Neural cell (in vitro differentiated cells): ENCODE data around the gene PRKCQ. TPM values are rescaled to one million over a fixed set of nuclear protein-coding genes. Genes with fewer than 3 reads are reported as not detected.

Experiments used
- H2AFZ ChIP-seq: fragments of 200-600, 300-800 bp; sonication (generic), shearing (Covaris generic); 2 replicates; pipeline ENCODE4 v1.6.0; 2014; ENCODE audit warnings: low read depth, mild to moderate bottlenecking, antibody characterized with exemption, low read length, moderate library complexity
- H3F3A ChIP-seq: fragments of 200-600 bp; shearing (Covaris generic); 2 replicates; pipeline ENCODE4 v1.6.1; 2016; ENCODE audit warnings: mild to moderate bottlenecking, moderate library complexity, mixed read lengths, antibody characterized with exemption, low read length; ENCODE audit not compliant: insufficient read depth, poor library complexity, severe bottlenecking
- H3K27ac ChIP-seq: fragments of 200-600, 300-800 bp; sonication (generic), shearing (Covaris generic); 2 replicates; pipeline ENCODE4 v1.5.1; 2014; ENCODE audit warnings: mild to moderate bottlenecking, low read length, moderate library complexity
- H3K27me3 ChIP-seq: fragments of 300-800, 200-600 bp; sonication (generic), shearing (Covaris generic); 2 replicates; pipeline ENCODE4 v1.6.0; 2014; ENCODE audit warnings: mild to moderate bottlenecking, low read depth, low read length, moderate library complexity; ENCODE audit not compliant: insufficient read depth
- H3K36me3 ChIP-seq: fragments of 300-800, 200-600 bp; sonication (generic), shearing (Covaris generic); 2 replicates; pipeline ENCODE4 v1.5.1; 2014; ENCODE audit warnings: mild to moderate bottlenecking, antibody characterized with exemption, low read length, moderate library complexity; ENCODE audit not compliant: insufficient read depth
- H3K4me2 ChIP-seq: fragments of 300-800, 200-600 bp; sonication (generic), shearing (Covaris generic); 2 replicates; pipeline ENCODE4 v1.6.0; 2014; ENCODE audit warnings: mild to moderate bottlenecking, low read length
- H3K4me3 ChIP-seq: fragments of 300-800, 200-600 bp; sonication (generic), shearing (Covaris generic); 2 replicates; pipeline ENCODE4 v1.5.1; 2014; ENCODE audit warnings: mild to moderate bottlenecking, low read length, moderate library complexity
- H3K79me2 ChIP-seq: fragments of 200-600 bp; shearing (Covaris generic); replicated peaks from 2 replicates; pipeline ENCODE4 v1.6.0; 2014; ENCODE audit warnings: mild to moderate bottlenecking, low read length, moderate library complexity; ENCODE audit not compliant: insufficient read depth
- H3K9ac ChIP-seq: fragments of 300-800, 200-600 bp; sonication (generic), shearing (Covaris generic); 2 replicates; pipeline ENCODE4 v1.6.1; 2016; ENCODE audit warnings: mild to moderate bottlenecking, low read length, mixed read lengths
- H3K9me2 ChIP-seq: fragments of 200-600 bp; shearing (Covaris generic); 2 replicates; pipeline ENCODE4 v1.6.1; 2016; ENCODE audit warnings: mild to moderate bottlenecking, low read length, mixed read lengths; ENCODE audit not compliant: insufficient read depth
- H3K9me3 ChIP-seq: fragments of 200-600, 300-800 bp; sonication (generic), shearing (Covaris generic); 2 replicates; pipeline ENCODE4 v1.6.1; 2016; ENCODE audit warnings: mild to moderate bottlenecking, mixed run types, low read length, moderate library complexity, mixed read lengths
- H4K20me1 ChIP-seq: fragments of 200-600 bp; shearing (Covaris generic); 2 replicates; pipeline ENCODE4 v1.6.1; 2016; ENCODE audit warnings: mild to moderate bottlenecking, mixed run types; ENCODE audit not compliant: insufficient read depth
- CTCF ChIP-seq: fragments of 450-650 bp; IDR thresholded peaks from 2 replicates; pipeline ENCODE4 v1.5.1; 2014; ENCODE audit warnings: antibody characterized with exemption, mild to moderate bottlenecking, moderate library complexity; ENCODE audit not compliant: poor library complexity, severe bottlenecking
- EP300 ChIP-seq: fragments of 450-650 bp; conservative IDR thresholded peaks from 2 replicates; pipeline ENCODE4 v1.6.1; 2014; ENCODE audit warnings: antibody characterized with exemption, mild to moderate bottlenecking, moderate library complexity; ENCODE audit not compliant: poor library complexity, severe bottlenecking
- EZH2 ChIP-seq: fragments of 200-600, 300-800 bp; shearing (Covaris generic), sonication (generic); IDR thresholded peaks from 2 replicates; pipeline ENCODE4 v1.6.1; 2014; ENCODE audit warnings: antibody characterized with exemption, low read length, borderline replicate concordance, mild to moderate bottlenecking; ENCODE audit not compliant: insufficient read depth, poor library complexity, severe bottlenecking
- MXI1 ChIP-seq: fragments of 450-650 bp; conservative IDR thresholded peaks from 2 replicates; pipeline ENCODE4 v1.6.1; 2014; ENCODE audit warnings: antibody characterized with exemption, mild to moderate bottlenecking; ENCODE audit not compliant: poor library complexity, severe bottlenecking
- POLR2AphosphoS5 ChIP-seq: IDR thresholded peaks from 2 replicates; pipeline ENCODE4 v1.6.1; 2012
- RAD21 ChIP-seq: fragments of 450-650 bp; conservative IDR thresholded peaks from 2 replicates; pipeline ENCODE4 v1.6.1; 2014; ENCODE audit warnings: antibody characterized with exemption, mild to moderate bottlenecking, moderate library complexity
- REST ChIP-seq: IDR thresholded peaks from 2 replicates; pipeline ENCODE4 v1.6.1; 2012; ENCODE audit warnings: borderline replicate concordance
- SMC3 ChIP-seq: fragments of 450-650 bp; conservative IDR thresholded peaks from 2 replicates; pipeline ENCODE4 v1.6.1; 2014; ENCODE audit warnings: antibody characterized with exemption, mild to moderate bottlenecking, moderate library complexity; ENCODE audit not compliant: poor library complexity
- TAF1 ChIP-seq: IDR thresholded peaks from 2 replicates; pipeline ENCODE4 v1.6.1; 2012; ENCODE audit warnings: low read depth
- polyA plus RNA-seq: library from polyadenylated mRNA; depleted of rRNA; stranded (reverse); fragments of >200 nt; gene quantifications from 2 replicates; pipeline ENCODE4 v1.2.3, GENCODE V29; 2014

PRKCQ gene
- polyA plus RNA-seq, 1 donor from 2014 or later: 0.61 TPM

- Histone ChIP-seq H3K9ac (no peak overlapping the region), H3K9me3 (no peaks in the 10 kb centered on the region), H2AFZ (no peak overlapping the region), H3K79me2 (no peaks in the 10 kb centered on the region), H3K27me3 (no peaks in the 10 kb centered on the region), H3K36me3 (no peaks in the 10 kb centered on the region), H3K4me3 (no peak overlapping the region), H3K27ac (no peak overlapping the region), H3K9me2 (no peaks in the 10 kb centered on the region), H3F3A (no peaks in the 10 kb centered on the region), H4K20me1 (no peaks in the 10 kb centered on the region), H3K4me2 (no peak overlapping the region)
- TF ChIP-seq MXI1: no peak
- no peak for TF ChIP-seq TAF1
- TF ChIP-seq RAD21: no peak
- TF ChIP-seq SMC3: no peak
- no peak for TF ChIP-seq CTCF
- TF ChIP-seq POLR2AphosphoS5: no peak
- TF ChIP-seq EP300: no peak
- no peak for TF ChIP-seq REST
- no peak for TF ChIP-seq EZH2
These were observed 110.4 kb downstream of the PRKCQ start for GRCh38 chr10:6469661-6470060.

- no peaks in the 10 kb centered on the region for H3F3A ChIP-seq
- no peaks in the 10 kb centered on the region for H3K79me2 ChIP-seq
- H3K4me3 ChIP-seq: no peak overlapping the region
- H4K20me1 ChIP-seq: no peaks in the 10 kb centered on the region
- no peaks in the 10 kb centered on the region for H3K9me2 ChIP-seq
- H2AFZ ChIP-seq: no peak overlapping the region
- H3K4me2 ChIP-seq: no peak overlapping the region
- TF ChIP-seq SMC3: no peak
- no peak for TF ChIP-seq EP300
- no peak for TF ChIP-seq EZH2
- TF ChIP-seq POLR2AphosphoS5: no peak
- no peak for TF ChIP-seq RAD21
- TF ChIP-seq REST: no peak
- no peak for TF ChIP-seq TAF1
- no peak for TF ChIP-seq MXI1
- TF ChIP-seq CTCF: no peak
- no peaks in the 10 kb centered on the region for H3K27me3 ChIP-seq
- H3K9ac ChIP-seq: no peak overlapping the region
- no peak overlapping the region for H3K27ac ChIP-seq
- H3K36me3 ChIP-seq: no peaks in the 10 kb centered on the region
- H3K9me3 ChIP-seq: no peaks in the 10 kb centered on the region
These were observed 114.0 kb downstream of the PRKCQ start for GRCh38 chr10:6465854-6466601.
